SK-N-SH (cell line): ENCODE results near the gene GLI2. TPM values are rescaled to one million over a fixed set of nuclear protein-coding genes. Genes with fewer than 3 reads are reported as not detected.

Source experiments
- CTCF ChIA-PET: fragments of 300-600, 350-600 bp; formaldehyde crosslinking; extraction: SDS; loops from one replicate; lab custom pipeline; 2021; lab: Yijun Ruan, JAX
- POLR2A ChIA-PET: fragments of 350-600 bp; sonication (Branson Sonifier 250); formaldehyde crosslinking; extraction: SDS; loops from one replicate; lab custom pipeline; 2020; ENCODE audit warnings: antibody characterized with exemption, inconsistent platforms; lab: Yijun Ruan, JAX
- DNase-seq: peaks from one replicate; pipeline ENCODE4 v3.0.0; 2012
- H2AFZ ChIP-seq: fragments of 200-600 bp; sonication (generic); 2 replicates; pipeline ENCODE4 v1.8.1; 2016; ENCODE audit warnings: antibody characterized with exemption, mild to moderate bottlenecking, low read depth
- H3F3A ChIP-seq: fragments of 200-600 bp; sonication (generic); replicated peaks from 2 replicates; pipeline ENCODE3; 2016; ENCODE audit warnings: antibody characterized with exemption, mild to moderate bottlenecking; ENCODE audit not compliant: insufficient read depth
- H3K27ac ChIP-seq, 2 experiments: fragments of 200-500 bp in 1 of 2; fragments of 200-600 bp in 1 of 2; sonication (Bioruptor generic) in 1 of 2; sonication (generic), shearing (Covaris generic) in 1 of 2; 2 replicates each; pipeline versions ENCODE4 v1.5.1 to v1.6.1; 2014 to 2016; ENCODE audit warnings: low read depth in 2 of 2, inconsistent platforms in 1 of 2, low read length in 1 of 2, mild to moderate bottlenecking in 1 of 2, mixed read lengths in 1 of 2
- H3K27me3 ChIP-seq: fragments of 200-600 bp; sonication (generic), shearing (Covaris generic); 2 replicates; pipeline ENCODE4 v1.6.1; 2016; ENCODE audit warnings: mixed run types; ENCODE audit not compliant: insufficient read depth
- H3K36me3 ChIP-seq, 2 experiments: fragments of 200-500 bp in 1 of 2; fragments of 200-600 bp in 1 of 2; sonication (Bioruptor generic) in 1 of 2; sonication (generic) in 1 of 2; replicated peaks in 1 of 2; 2 replicates each; pipeline versions ENCODE3 to v1.5.1; 2014 to 2016; ENCODE audit warnings: low read length in 1 of 2, mild to moderate bottlenecking in 1 of 2; ENCODE audit not compliant: insufficient read depth in 2 of 2, control insufficient read depth in 1 of 2
- H3K4me1 ChIP-seq, 2 experiments: fragments of 200-500 bp in 1 of 2; fragments of 200-600 bp in 1 of 2; sonication (Bioruptor generic) in 1 of 2; sonication (generic), shearing (Covaris generic) in 1 of 2; 2 replicates each; pipeline versions ENCODE4 v1.5.1 to v1.6.1; 2014 to 2016; ENCODE audit warnings: low read depth in 1 of 2, low read length in 1 of 2, mixed run types in 1 of 2; ENCODE audit not compliant: insufficient read depth in 2 of 2, control insufficient read depth in 1 of 2
- H3K4me2 ChIP-seq: fragments of 200-600 bp; sonication (generic), shearing (Covaris generic); 2 replicates; pipeline ENCODE4 v1.6.1; 2017; ENCODE audit warnings: mixed run types
- H3K4me3 ChIP-seq, 2 experiments: fragments of 200-500 bp in 1 of 2; fragments of 200-600 bp in 1 of 2; sonication (Bioruptor generic) in 1 of 2; sonication (generic), shearing (Covaris generic) in 1 of 2; 2 replicates each; pipeline versions ENCODE4 v1.5.1 to v1.8.1; 2014 to 2016; ENCODE audit warnings: low read depth in 2 of 2, inconsistent platforms in 1 of 2, low read length in 1 of 2, mild to moderate bottlenecking in 1 of 2, mixed read lengths in 1 of 2, moderate library complexity in 1 of 2
- H3K79me2 ChIP-seq: fragments of 200-600 bp; sonication (generic); 2 replicates; pipeline ENCODE4 v1.8.1; 2017; ENCODE audit warnings: mild to moderate bottlenecking; ENCODE audit not compliant: insufficient read depth
- H3K9ac ChIP-seq: fragments of 200-600 bp; sonication (generic); 2 replicates; pipeline ENCODE4 v1.6.1; 2017; ENCODE audit warnings: mixed run types
- H3K9me2 ChIP-seq: fragments of 200-600 bp; sonication (generic); 2 replicates; pipeline ENCODE4 v1.6.1; 2017; ENCODE audit warnings: mixed run types
- H3K9me3 ChIP-seq: fragments of 200-600 bp; sonication (generic); 2 replicates; pipeline ENCODE4 v1.6.1; 2017; ENCODE audit warnings: mixed run types, mild to moderate bottlenecking, moderate library complexity
- H4K20me1 ChIP-seq: fragments of 200-600 bp; sonication (generic); 2 replicates; pipeline ENCODE4 v1.6.1; 2017; ENCODE audit warnings: mild to moderate bottlenecking, mixed run types; ENCODE audit not compliant: insufficient read depth
- CTCF ChIP-seq: fragments of 200-600 bp; sonication (generic); IDR thresholded peaks from 2 replicates; pipeline ENCODE4 v1.6.1; 2017; ENCODE audit warnings: antibody characterized with exemption, mild to moderate bottlenecking, moderate library complexity
- EP300 ChIP-seq, 2 experiments: IDR thresholded peaks; 2 replicates each; pipeline versions ENCODE4 v1.4.0 to v1.6.1; 2012; ENCODE audit warnings: borderline replicate concordance in 1 of 2, low read depth in 1 of 2, low read length in 1 of 2
- FOXM1 ChIP-seq: IDR thresholded peaks from 2 replicates; pipeline ENCODE4 v1.4.0; 2012; ENCODE audit warnings: low read depth, mild to moderate bottlenecking
- GATA2 ChIP-seq: sonication (generic); formaldehyde crosslinking; IDR thresholded peaks from 2 replicates; pipeline ENCODE4 v1.5.0; 2020; ENCODE audit warnings: mild to moderate bottlenecking, missing genetic modification reagents
- JUND ChIP-seq: IDR thresholded peaks from 2 replicates; pipeline ENCODE4 v1.4.0; 2012
- NFIC ChIP-seq: IDR thresholded peaks from 2 replicates; pipeline ENCODE4 v1.4.0; 2012; ENCODE audit warnings: borderline replicate concordance
- NRF1 ChIP-seq: IDR thresholded peaks from 2 replicates; pipeline ENCODE4 v1.6.1; 2012; ENCODE audit warnings: low read depth, mild to moderate bottlenecking, low read length
- PBX3 ChIP-seq: IDR thresholded peaks from 2 replicates; pipeline ENCODE4; 2012
- POLR2AphosphoS5 ChIP-seq: IDR thresholded peaks from 2 replicates; pipeline ENCODE4 v1.6.1; 2012; ENCODE audit warnings: low read depth, low read length
- REST ChIP-seq: IDR thresholded peaks from 2 replicates; pipeline ENCODE4 v1.6.1; 2012; ENCODE audit warnings: mild to moderate bottlenecking, low read depth, low read length, moderate library complexity
- RFX5 ChIP-seq: IDR thresholded peaks from 2 replicates; pipeline ENCODE4 v1.6.1; 2012; ENCODE audit warnings: mild to moderate bottlenecking, improper control_type of control experiment, low read length
- SIN3A ChIP-seq: IDR thresholded peaks from 2 replicates; pipeline ENCODE4 v1.6.1; 2012; ENCODE audit warnings: low read depth, mild to moderate bottlenecking, low read length, moderate library complexity, borderline replicate concordance
- YY1 ChIP-seq: IDR thresholded peaks from 2 replicates; pipeline ENCODE4 v1.4.0; 2012; ENCODE audit warnings: low read depth, mild to moderate bottlenecking
- WGBS: methylation state at CpG from one replicate; pipeline ENCODE4 v1.1.6; 2017; ENCODE audit warnings: low lambda C conversion rate; 5-methylcytosine and 5-hydroxymethylcytosine counted together
- polyA plus RNA-seq, 3 experiments: library from polyadenylated mRNA; depleted of rRNA; stranded (reverse); fragments of >200 nt; gene quantifications; 2 replicates each; pipeline ENCODE4 v1.2.3, GENCODE V29; 2012

GLI2 gene
- polyA plus RNA-seq, 1 of the 3 experiments (the other 2 are of a cell fraction) = 3.4 TPM

GRCh38 chr2:120775801-120776589 is 40.3 kb downstream of the GLI2 start:
- peaks cover 76% of the 10 kb centered on the region for H3K79me2 ChIP-seq

More at GRCh38 chr2:120775801-120776589, 40.3 kb downstream of the GLI2 start:
- H3F3A ChIP-seq = peaks cover 10% of the 10 kb centered on the region
- POLR2A ChIA-PET = no interaction called here
- no peak overlapping the region for H2AFZ ChIP-seq
- H3K27me3 ChIP-seq = no peaks in the 10 kb centered on the region
- no peak for TF ChIP-seq NRF1
- no peak for TF ChIP-seq PBX3
- TF ChIP-seq GATA2 (CRISPR knock-in tag) = no peak
- no peak for TF ChIP-seq RFX5
- TF ChIP-seq REST = no peak
- TF ChIP-seq POLR2AphosphoS5 = no peak
- TF ChIP-seq NFIC = no peak
- no peak for TF ChIP-seq JUND
- no peak for TF ChIP-seq SIN3A
- no peak for TF ChIP-seq CTCF
- no peak for TF ChIP-seq EP300 (IDR thresholded peaks at IDR 0.05; ENCODE audit: borderline replicate concordance in 1 of 2, low read depth in 1 of 2, low read length in 1 of 2)
- TF ChIP-seq YY1 = no peak
- TF ChIP-seq FOXM1 = no peak
- H3K9me3 ChIP-seq = no peaks in the 10 kb centered on the region
- no peak overlapping the region for H3K4me2 ChIP-seq
- 89% methylated on average over 7 of the region's 15 CpGs for WGBS
- no peak overlapping the region for H3K9ac ChIP-seq
- peaks cover 33 to 48% of the 10 kb centered on the region in 2 experiments for H3K4me1 ChIP-seq
- no peaks in the 10 kb centered on the region for H3K36me3 ChIP-seq
- H3K4me3 ChIP-seq = no peak overlapping the region
- DNase-seq = no peak
- H3K27ac ChIP-seq = no peak overlapping the region
- no peaks in the 10 kb centered on the region for H3K9me2 ChIP-seq
- peaks cover 35% of the 10 kb centered on the region for H4K20me1 ChIP-seq
- CTCF ChIA-PET = interaction anchor here (1.0 to 3.5 kb wide), 3 partner anchors 12 to 295 kb away, joined by 4 to 12 read pairs (median 5); no protein-coding TSS in a partner anchor
